Measurements from ENCODE around the gene SOX5.

SOX5 gene

DNA sequence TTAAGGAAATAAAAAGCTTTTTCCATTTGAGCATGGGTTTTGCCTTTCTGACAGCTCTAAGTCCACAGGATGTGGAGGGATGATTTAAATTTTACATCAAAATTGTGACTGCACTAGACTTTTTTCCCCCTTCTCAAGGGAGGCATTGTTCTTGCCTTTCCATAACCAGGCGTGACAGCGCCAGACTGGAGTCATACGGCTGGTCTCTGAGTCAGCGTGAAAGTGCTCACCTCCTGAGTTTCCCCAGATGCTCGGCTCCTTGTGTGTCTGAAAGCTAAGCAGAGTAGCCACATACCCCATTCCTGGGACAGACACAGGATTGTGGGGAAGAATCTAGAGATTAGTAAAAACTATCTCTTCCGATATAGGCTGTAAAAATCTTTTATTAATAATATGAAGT lies 43.1 kb downstream of the SOX5 start:
- Histone ChIP-seq H3K27me3 (ENCODE audit: insufficient read depth, low read length) (no peaks in the 10 kb centered on the region), H3K9me3 (ENCODE audit: insufficient read depth, low read depth, low read length) (no peaks in the 10 kb centered on the region), H3K36me3 (ENCODE audit: insufficient read depth, low read depth, low read length) (no peaks in the 10 kb centered on the region), H3K4me1 (ENCODE audit: insufficient read depth, low read length) (peaks cover 5% of the 10 kb centered on the region; the same call in 1 of the 2 replicates), H3K27ac (ENCODE audit: low read length) (no peak overlapping the region), H3K4me3 (ENCODE audit: low read length) (no peak overlapping the region), H3K9ac (ENCODE audit: low read depth, low read length) (no peak overlapping the region)

DNA sequence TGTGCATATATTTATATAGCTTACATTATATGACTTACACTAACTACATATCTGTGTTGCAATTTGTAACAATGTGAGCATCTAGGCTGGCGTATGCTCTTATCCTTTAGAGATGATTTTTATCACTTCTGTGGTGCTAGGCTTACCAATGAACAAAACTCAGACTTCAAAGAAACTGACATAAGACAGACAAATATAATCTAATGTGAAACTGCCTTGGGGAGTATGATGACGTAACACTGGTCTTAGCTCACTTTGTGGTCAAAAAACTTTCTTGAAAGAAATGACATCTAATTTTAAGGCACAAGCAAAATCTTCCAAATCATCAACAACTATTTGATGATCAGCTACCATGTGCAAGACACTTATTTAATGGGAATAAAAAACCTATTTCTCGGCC lies 50.0 kb downstream of the SOX5 start:
- H3K9me3 ChIP-seq (ENCODE audit: insufficient read depth, low read depth, low read length): 0 out of 2 replicates have a peak, but pooled peaks cover 4% of the 10 kb centered on the region
- H3K4me3 ChIP-seq (ENCODE audit: low read length): no peak overlapping the region
- no peaks in the 10 kb centered on the region for H3K36me3 ChIP-seq (ENCODE audit: insufficient read depth, low read depth, low read length)
- H3K27me3 ChIP-seq (ENCODE audit: insufficient read depth, low read length): no peaks in the 10 kb centered on the region
- no peak overlapping the region for H3K27ac ChIP-seq (ENCODE audit: low read length)
- no peak overlapping the region for H3K9ac ChIP-seq (ENCODE audit: low read depth, low read length)
- peaks cover 11% of the 10 kb centered on the region for H3K4me1 ChIP-seq (ENCODE audit: insufficient read depth, low read length)

DNA sequence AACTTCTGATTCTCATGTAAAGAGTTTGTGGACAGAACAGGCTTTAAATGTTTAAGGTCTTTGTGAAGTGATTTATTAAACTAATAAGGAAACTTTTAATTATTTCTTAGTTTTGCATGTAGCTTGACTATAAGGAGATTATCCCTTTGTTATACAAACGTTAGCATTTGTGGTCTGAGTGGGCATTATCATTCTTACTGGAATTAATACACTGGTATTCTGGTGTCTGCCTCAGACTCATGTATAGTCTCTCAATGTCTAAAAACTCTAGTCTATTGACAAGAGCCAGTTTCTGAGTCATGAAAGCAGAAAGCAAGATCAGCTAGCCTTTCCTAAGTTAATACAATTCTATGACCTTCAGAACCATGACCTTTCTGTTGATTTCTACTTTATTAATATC lies 51.3 kb downstream of the SOX5 start:
- H3K4me1 ChIP-seq (ENCODE audit: insufficient read depth, low read length): peaks cover 11% of the 10 kb centered on the region
- H3K27ac ChIP-seq (ENCODE audit: low read length): no peak overlapping the region
- no peak overlapping the region for H3K4me3 ChIP-seq (ENCODE audit: low read length)
- H3K9me3 ChIP-seq (ENCODE audit: insufficient read depth, low read depth, low read length): 0 out of 2 replicates have a peak, but pooled peaks cover 4% of the 10 kb centered on the region
- H3K9ac ChIP-seq (ENCODE audit: low read depth, low read length): no peak overlapping the region
- H3K36me3 ChIP-seq (ENCODE audit: insufficient read depth, low read depth, low read length): no peaks in the 10 kb centered on the region
- H3K27me3 ChIP-seq (ENCODE audit: insufficient read depth, low read length): no peaks in the 10 kb centered on the region

DNA sequence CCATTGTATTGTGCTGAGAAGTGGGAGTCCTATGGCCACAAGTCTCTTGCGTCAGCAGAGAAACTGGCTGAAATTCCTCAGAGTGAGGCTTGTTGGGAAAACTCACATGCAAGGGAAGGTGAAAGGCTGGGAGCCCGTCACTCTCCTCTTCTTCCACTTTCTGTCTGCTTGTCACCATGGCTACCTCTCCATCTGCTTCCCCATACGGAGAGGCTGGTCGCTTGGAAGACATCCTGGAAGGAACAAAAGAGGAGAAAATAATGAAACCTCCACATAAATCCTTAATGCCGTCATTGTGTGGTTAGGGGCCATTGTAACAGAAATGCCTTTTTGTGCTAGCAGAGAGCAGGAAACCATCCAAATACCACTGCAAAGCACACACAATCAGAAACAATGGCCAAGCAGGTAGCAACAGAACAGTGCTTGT lies 53.7 kb downstream of the SOX5 start:
- Histone ChIP-seq H3K4me3 (ENCODE audit: low read length) (no peak overlapping the region), H3K27me3 (ENCODE audit: insufficient read depth, low read length) (no peaks in the 10 kb centered on the region), H3K36me3 (ENCODE audit: insufficient read depth, low read depth, low read length) (no peaks in the 10 kb centered on the region), H3K4me1 (ENCODE audit: insufficient read depth, low read length) (peaks cover 11% of the 10 kb centered on the region), H3K9me3 (ENCODE audit: insufficient read depth, low read depth, low read length) (0 out of 2 replicates have a peak, but pooled peaks cover under 1% of the 10 kb centered on the region), H3K9ac (ENCODE audit: low read depth, low read length) (peak overlapping the region; percentile 46; the same call in 1 of the 2 replicates), H3K27ac (ENCODE audit: low read length) (peak overlapping the region; percentile 52)

DNA sequence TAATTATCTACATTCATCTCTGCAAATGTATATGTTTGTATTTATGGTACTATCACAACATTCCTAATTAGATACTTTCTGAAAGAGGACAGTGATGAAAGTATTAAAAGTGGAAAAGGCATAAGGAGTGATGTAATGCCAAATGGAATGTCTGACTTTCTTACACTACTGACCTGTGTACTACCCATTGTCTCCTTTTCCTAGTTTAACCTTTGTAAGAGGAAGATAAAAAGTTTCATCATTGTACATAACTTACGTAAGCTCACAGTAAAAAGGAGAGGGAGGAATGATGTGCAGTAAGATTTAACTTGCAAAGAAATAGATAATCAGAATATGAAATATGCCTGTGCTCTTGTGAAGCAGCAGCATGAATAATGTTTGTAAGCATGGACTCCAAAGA lies 55.9 kb downstream of the SOX5 start:
- Histone ChIP-seq H3K9ac (ENCODE audit: low read depth, low read length) (no peak overlapping the region), H3K9me3 (ENCODE audit: insufficient read depth, low read depth, low read length) (no peaks in the 10 kb centered on the region), H3K27ac (ENCODE audit: low read length) (no peak overlapping the region), H3K4me1 (ENCODE audit: insufficient read depth, low read length) (peaks cover 12% of the 10 kb centered on the region), H3K27me3 (ENCODE audit: insufficient read depth, low read length) (no peaks in the 10 kb centered on the region), H3K36me3 (ENCODE audit: insufficient read depth, low read depth, low read length) (no peaks in the 10 kb centered on the region), H3K4me3 (ENCODE audit: low read length) (no peak overlapping the region)

DNA sequence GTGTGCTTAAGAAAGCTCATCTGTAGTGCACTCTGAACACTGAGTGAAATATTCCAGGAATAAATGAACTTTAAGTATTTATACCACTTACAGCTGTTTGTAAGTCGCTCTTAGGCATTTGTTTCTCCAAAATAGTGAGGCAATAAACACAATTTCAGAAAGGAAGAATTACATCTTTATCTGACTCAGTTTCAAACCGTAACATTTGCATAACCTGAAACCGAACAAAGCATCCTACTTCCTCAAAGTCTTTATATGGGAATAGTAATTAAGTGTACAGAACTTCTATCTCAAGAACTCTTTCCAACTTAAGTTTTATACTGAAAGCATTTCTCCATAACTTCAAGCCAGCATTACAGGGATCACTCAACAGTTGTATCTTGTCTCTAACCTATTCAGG lies 58.4 kb downstream of the SOX5 start:
- no peak overlapping the region for H3K9ac ChIP-seq (ENCODE audit: low read depth, low read length)
- no peak overlapping the region for H3K4me3 ChIP-seq (ENCODE audit: low read length)
- H3K36me3 ChIP-seq (ENCODE audit: insufficient read depth, low read depth, low read length): no peaks in the 10 kb centered on the region
- peaks cover 11% of the 10 kb centered on the region for H3K4me1 ChIP-seq (ENCODE audit: insufficient read depth, low read length)
- H3K27ac ChIP-seq (ENCODE audit: low read length): no peak overlapping the region
- H3K27me3 ChIP-seq (ENCODE audit: insufficient read depth, low read length): no peaks in the 10 kb centered on the region
- no peaks in the 10 kb centered on the region for H3K9me3 ChIP-seq (ENCODE audit: insufficient read depth, low read depth, low read length)

DNA sequence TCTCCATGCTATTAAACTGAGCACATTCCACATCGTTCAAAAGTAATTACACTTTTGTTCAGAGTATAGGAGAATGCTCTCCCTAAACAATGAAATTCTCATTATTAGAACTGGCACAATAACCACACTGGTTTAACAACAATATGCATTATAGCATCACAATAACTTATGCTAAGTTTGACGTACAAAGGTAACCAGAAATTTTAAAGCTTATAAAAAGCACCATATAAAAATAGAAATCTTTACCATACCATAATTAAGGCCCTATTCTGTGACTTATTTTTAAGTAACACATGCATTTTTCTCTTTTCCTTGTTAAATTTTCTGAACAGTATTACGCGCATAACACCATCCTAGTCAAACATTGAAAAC lies 60.4 kb downstream of the SOX5 start:
- no peaks in the 10 kb centered on the region for H3K36me3 ChIP-seq (ENCODE audit: insufficient read depth, low read depth, low read length)
- no peak overlapping the region for H3K4me3 ChIP-seq (ENCODE audit: low read length)
- no peaks in the 10 kb centered on the region for H3K9me3 ChIP-seq (ENCODE audit: insufficient read depth, low read depth, low read length)
- no peaks in the 10 kb centered on the region for H3K27me3 ChIP-seq (ENCODE audit: insufficient read depth, low read length)
- H3K4me1 ChIP-seq (ENCODE audit: insufficient read depth, low read length): peaks cover 3% of the 10 kb centered on the region; the same call in 1 of the 2 replicates
- H3K9ac ChIP-seq (ENCODE audit: low read depth, low read length): no peak overlapping the region
- no peak overlapping the region for H3K27ac ChIP-seq (ENCODE audit: low read length)

DNA sequence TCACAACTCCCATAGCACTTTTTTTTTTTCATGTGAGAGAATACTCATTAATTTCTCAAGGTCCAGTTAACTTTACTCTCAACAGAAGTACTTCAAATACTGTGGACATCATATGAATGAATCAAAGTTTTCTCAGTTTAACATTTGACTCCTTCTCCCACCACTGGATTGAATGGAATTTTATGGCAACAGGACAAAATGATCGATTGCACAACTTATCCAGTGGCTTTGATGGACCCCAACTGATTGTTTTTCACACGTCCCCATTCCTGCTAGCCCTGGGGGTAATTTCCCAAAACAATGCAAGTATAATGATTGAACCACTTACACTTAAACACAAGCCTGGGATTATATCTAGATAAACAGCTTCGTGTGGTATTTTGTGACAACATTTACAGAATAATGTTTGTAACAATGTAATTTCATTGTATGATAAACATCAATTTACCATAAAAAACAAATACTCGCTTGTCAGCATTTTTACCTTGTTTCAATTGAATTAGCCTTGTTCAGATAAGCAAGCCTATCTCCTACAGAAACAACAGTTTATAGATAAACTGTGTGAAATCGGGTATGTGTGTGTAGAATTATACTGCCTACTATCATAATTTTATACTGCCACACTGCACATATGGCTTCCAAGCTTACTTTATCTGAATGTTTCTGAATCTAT lies 60.9 kb downstream of the SOX5 start:
- Histone ChIP-seq H3K9ac (ENCODE audit: low read depth, low read length) (no peak overlapping the region), H3K9me3 (ENCODE audit: insufficient read depth, low read depth, low read length) (no peaks in the 10 kb centered on the region)

DNA sequence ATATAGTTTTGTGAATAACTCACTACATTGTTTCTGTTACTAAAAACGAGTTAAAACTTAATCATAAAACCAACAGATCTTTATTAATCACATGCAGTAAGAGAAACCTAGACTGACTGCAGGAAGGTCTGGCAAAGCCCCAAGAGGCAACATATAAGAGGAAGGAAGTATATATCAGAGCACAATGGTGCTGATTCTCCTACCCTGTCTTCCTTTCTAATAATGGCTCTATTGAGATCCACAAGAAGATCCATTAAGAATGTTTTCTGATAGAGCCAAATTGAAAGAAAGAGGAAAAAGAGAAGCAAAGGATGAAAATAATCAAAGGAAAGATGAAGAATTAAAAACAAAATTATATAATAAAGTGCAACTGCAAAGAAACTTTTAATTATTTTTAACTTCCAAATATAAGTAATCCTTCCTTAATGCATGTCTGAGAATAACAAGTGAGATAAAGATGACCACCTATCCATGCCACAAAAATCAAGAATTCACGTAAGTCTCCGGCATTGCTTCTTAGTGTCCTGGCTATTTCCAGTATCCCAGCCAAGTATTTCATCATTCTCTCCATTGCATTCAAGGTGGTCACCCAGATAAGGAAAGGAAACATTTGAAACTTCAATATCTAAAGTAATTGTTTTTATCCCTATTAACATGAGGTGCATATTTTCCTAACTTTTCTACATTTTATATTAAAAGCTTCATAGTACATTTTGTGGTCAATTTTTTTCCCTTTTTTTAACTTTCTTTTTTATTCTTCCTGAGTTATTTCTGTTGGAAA lies 62.2 kb downstream of the SOX5 start:
- Histone ChIP-seq H3K36me3 (ENCODE audit: insufficient read depth, low read depth, low read length) (no peaks in the 10 kb centered on the region), H3K27ac (ENCODE audit: low read length) (no peak overlapping the region), H3K9me3 (ENCODE audit: insufficient read depth, low read depth, low read length) (no peaks in the 10 kb centered on the region), H3K4me1 (ENCODE audit: insufficient read depth, low read length) (peaks cover 3% of the 10 kb centered on the region; the same call in 1 of the 2 replicates), H3K9ac (ENCODE audit: low read depth, low read length) (no peak overlapping the region), H3K27me3 (ENCODE audit: insufficient read depth, low read length) (no peaks in the 10 kb centered on the region), H3K4me3 (ENCODE audit: low read length) (no peak overlapping the region)

More for the DNA sequence above, 60.9 kb downstream of the SOX5 start:
- no peak overlapping the region for H3K4me3 ChIP-seq (ENCODE audit: low read length)
- peaks cover 3% of the 10 kb centered on the region; the same call in 1 of the 2 replicates for H3K4me1 ChIP-seq (ENCODE audit: insufficient read depth, low read length)
- H3K27me3 ChIP-seq (ENCODE audit: insufficient read depth, low read length): no peaks in the 10 kb centered on the region
- no peaks in the 10 kb centered on the region for H3K36me3 ChIP-seq (ENCODE audit: insufficient read depth, low read depth, low read length)
- no peak overlapping the region for H3K27ac ChIP-seq (ENCODE audit: low read length)

DNA sequence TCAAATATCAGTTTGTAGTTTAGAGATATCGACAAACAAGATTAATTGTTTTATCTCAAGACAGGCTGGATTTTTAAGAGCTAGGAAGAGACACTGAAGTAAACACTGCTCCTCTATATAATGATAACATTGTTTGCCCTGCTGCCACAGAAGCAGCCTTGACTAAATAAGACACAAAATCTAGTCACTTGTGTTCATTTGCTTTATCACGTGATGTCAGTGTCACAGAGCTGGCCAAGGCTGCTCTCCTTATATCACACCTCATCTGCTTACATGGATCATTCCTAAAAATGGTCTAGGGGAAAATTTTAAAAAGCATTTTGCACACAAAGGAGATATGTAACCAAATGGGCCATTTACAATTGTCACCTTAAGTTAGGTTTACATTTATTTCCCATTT lies 64.1 kb downstream of the SOX5 start:
- H3K4me3 ChIP-seq (ENCODE audit: low read length): no peak overlapping the region
- H3K36me3 ChIP-seq (ENCODE audit: insufficient read depth, low read depth, low read length): no peaks in the 10 kb centered on the region
- H3K9me3 ChIP-seq (ENCODE audit: insufficient read depth, low read depth, low read length): no peaks in the 10 kb centered on the region
- no peaks in the 10 kb centered on the region for H3K27me3 ChIP-seq (ENCODE audit: insufficient read depth, low read length)
- H3K9ac ChIP-seq (ENCODE audit: low read depth, low read length): no peak overlapping the region
- no peak overlapping the region for H3K27ac ChIP-seq (ENCODE audit: low read length)
- H3K4me1 ChIP-seq (ENCODE audit: insufficient read depth, low read length): peaks cover 3% of the 10 kb centered on the region; the same call in 1 of the 2 replicates

DNA sequence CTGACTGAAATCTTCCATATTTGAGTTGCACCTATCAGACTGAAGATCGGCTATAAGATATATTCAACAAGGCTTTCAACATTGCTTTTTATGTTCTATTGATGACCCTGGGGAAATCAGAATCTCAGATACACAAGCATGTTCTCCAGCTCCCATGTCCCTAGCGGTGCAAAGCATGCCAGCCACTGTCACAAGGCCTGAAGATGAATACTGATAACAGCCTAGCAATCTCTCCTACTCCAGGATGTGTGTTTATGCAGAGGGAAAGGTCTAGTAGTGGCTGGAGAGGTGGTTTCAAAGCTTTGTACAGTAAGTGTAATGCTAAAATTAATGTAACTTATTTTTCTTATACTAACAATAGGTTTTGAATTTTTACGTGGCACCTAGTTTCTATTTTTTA lies 64.6 kb downstream of the SOX5 start:
- no peaks in the 10 kb centered on the region for H3K9me3 ChIP-seq (ENCODE audit: insufficient read depth, low read depth, low read length)
- H3K4me1 ChIP-seq (ENCODE audit: insufficient read depth, low read length): peaks cover 3% of the 10 kb centered on the region; the same call in 1 of the 2 replicates
- H3K36me3 ChIP-seq (ENCODE audit: insufficient read depth, low read depth, low read length): no peaks in the 10 kb centered on the region
- H3K27me3 ChIP-seq (ENCODE audit: insufficient read depth, low read length): no peaks in the 10 kb centered on the region
- no peak overlapping the region for H3K4me3 ChIP-seq (ENCODE audit: low read length)
- H3K27ac ChIP-seq (ENCODE audit: low read length): no peak overlapping the region
- no peak overlapping the region for H3K9ac ChIP-seq (ENCODE audit: low read depth, low read length)

DNA sequence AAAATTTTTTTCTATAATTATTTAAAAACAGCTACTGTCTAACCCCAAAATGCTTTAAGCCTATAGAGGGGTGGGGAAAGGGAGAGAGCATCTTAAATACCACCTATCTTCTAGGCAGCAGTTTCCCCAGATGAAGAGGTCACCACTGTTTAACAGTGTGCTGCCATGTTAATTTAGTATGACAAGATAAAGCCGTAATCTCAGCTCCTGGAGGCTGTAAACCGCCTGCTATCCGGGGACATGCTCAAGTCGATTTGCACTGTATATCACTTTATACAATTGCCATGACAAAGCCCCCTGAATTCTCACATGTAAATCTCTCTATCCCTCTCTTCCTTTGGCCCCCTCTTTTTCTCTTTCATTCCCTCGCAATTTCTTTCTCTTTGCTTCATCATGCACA lies 68.5 kb downstream of the SOX5 start:
- Histone ChIP-seq H3K27me3 (ENCODE audit: insufficient read depth, low read length) (no peaks in the 10 kb centered on the region), H3K4me1 (ENCODE audit: insufficient read depth, low read length) (no peaks in the 10 kb centered on the region), H3K9me3 (ENCODE audit: insufficient read depth, low read depth, low read length) (no peaks in the 10 kb centered on the region), H3K9ac (ENCODE audit: low read depth, low read length) (no peak overlapping the region), H3K36me3 (ENCODE audit: insufficient read depth, low read depth, low read length) (no peaks in the 10 kb centered on the region), H3K27ac (ENCODE audit: low read length) (no peak overlapping the region), H3K4me3 (ENCODE audit: low read length) (no peak overlapping the region)
